ENCODE data around the gene CCDC90B. TPM values are rescaled to one million over a fixed set of nuclear protein-coding genes. Genes with fewer than 3 reads are reported as not detected.

CCDC90B gene
- total RNA-seq, 1 donor, result 60.8 TPM

DNA sequence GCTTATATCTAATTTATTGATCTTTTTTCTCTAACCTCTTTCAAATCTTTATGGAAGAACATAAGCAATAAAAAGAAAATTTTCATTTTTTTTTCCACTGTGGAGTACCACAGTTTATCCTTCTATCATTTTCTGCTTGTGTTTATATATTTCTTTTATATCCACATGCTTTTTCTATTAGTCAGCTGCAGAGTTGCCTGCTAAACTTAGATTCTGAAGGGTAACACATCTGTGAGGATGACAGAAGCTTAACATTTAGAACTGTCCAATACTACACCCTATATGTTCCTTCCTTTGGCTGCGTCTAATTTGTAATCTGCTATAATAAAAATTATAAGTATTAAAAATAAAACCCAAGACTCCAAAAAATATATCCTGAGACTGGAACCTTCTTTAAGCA is 20.8 kb downstream of the CCDC90B start:
- Histone ChIP-seq H3K4me1 (ENCODE audit: insufficient read depth, low read length) (peaks cover 3% of the 10 kb centered on the region), H2AFZ (ENCODE audit: low read length) (no peak overlapping the region), H3K27me3 (ENCODE audit: insufficient read depth, low read length) (no peaks in the 10 kb centered on the region), H3K4me3 (ENCODE audit: insufficient read depth, low read length) (no peak overlapping the region), H3K4me2 (ENCODE audit: insufficient read depth, low read length) (no peak overlapping the region), H3K9me3 (ENCODE audit: low read depth, low read length) (no peaks in the 10 kb centered on the region), H3K36me3 (ENCODE audit: insufficient read depth, low read length) (peaks cover 43% of the 10 kb centered on the region), H3K27ac (ENCODE audit: low read depth, low read length) (no peak overlapping the region), H3K79me2 (ENCODE audit: insufficient read depth, low read length) (peaks cover 4% of the 10 kb centered on the region), H4K20me1 (ENCODE audit: insufficient read depth, low read length) (no peaks in the 10 kb centered on the region)
- no peak for TF ChIP-seq CTCF (IDR thresholded peaks at IDR 0.05; ENCODE audit: extremely low read depth, low read depth, low read length)
- no peak for DNase-seq (ENCODE audit: insufficient read length, low spot score, missing footprints)

- Histone ChIP-seq H3K36me3 (ENCODE audit: insufficient read depth, low read length) (peaks cover 45% of the 10 kb centered on the region), H3K9me3 (ENCODE audit: low read depth, low read length) (no peaks in the 10 kb centered on the region), H4K20me1 (ENCODE audit: insufficient read depth, low read length) (no peaks in the 10 kb centered on the region), H3K27ac (ENCODE audit: low read depth, low read length) (no peak overlapping the region), H3K4me2 (ENCODE audit: insufficient read depth, low read length) (no peak overlapping the region), H2AFZ (ENCODE audit: low read length) (no peak overlapping the region), H3K4me3 (ENCODE audit: insufficient read depth, low read length) (no peak overlapping the region), H3K4me1 (ENCODE audit: insufficient read depth, low read length) (peaks cover 22% of the 10 kb centered on the region), H3K79me2 (ENCODE audit: insufficient read depth, low read length) (no peaks in the 10 kb centered on the region), H3K27me3 (ENCODE audit: insufficient read depth, low read length) (no peaks in the 10 kb centered on the region)
- no peak for DNase-seq (ENCODE audit: insufficient read length, low spot score, missing footprints)
- TF ChIP-seq CTCF (IDR thresholded peaks at IDR 0.05; ENCODE audit: extremely low read depth, low read depth, low read length), result no peak
Measured at GRCh38 chr11:83259559-83259958, 26.6 kb downstream of the CCDC90B start.

- H3K36me3 ChIP-seq (ENCODE audit: insufficient read depth, low read length), result peaks cover 29% of the 10 kb centered on the region
- H3K4me2 ChIP-seq (ENCODE audit: insufficient read depth, low read length), result peak overlapping the region; percentile 59
- H3K4me1 ChIP-seq (ENCODE audit: insufficient read depth, low read length), result peaks cover 22% of the 10 kb centered on the region
- no peaks in the 10 kb centered on the region for H3K27me3 ChIP-seq (ENCODE audit: insufficient read depth, low read length)
- no peak for TF ChIP-seq CTCF (IDR thresholded peaks at IDR 0.05; ENCODE audit: extremely low read depth, low read depth, low read length)
- H3K4me3 ChIP-seq (ENCODE audit: insufficient read depth, low read length), result no peak overlapping the region
- H3K9me3 ChIP-seq (ENCODE audit: low read depth, low read length), result no peaks in the 10 kb centered on the region
- peak overlapping the region; percentile 80 for H3K27ac ChIP-seq (ENCODE audit: low read depth, low read length)
- peak; percentile 53 for DNase-seq (ENCODE audit: insufficient read length, low spot score, missing footprints)
- H4K20me1 ChIP-seq (ENCODE audit: insufficient read depth, low read length), result no peaks in the 10 kb centered on the region
- no peaks in the 10 kb centered on the region for H3K79me2 ChIP-seq (ENCODE audit: insufficient read depth, low read length)
- no peak overlapping the region for H2AFZ ChIP-seq (ENCODE audit: low read length)
Measured at GRCh38 chr11:83257761-83258168, 28.4 kb downstream of the CCDC90B start.

GRCh38 chr11:83256602-83257340 is 29.4 kb downstream of the CCDC90B start:
- H4K20me1 ChIP-seq (ENCODE audit: insufficient read depth, low read length), result no peaks in the 10 kb centered on the region
- H3K4me3 ChIP-seq (ENCODE audit: insufficient read depth, low read length), result peak overlapping the region; percentile 19
- no peaks in the 10 kb centered on the region for H3K9me3 ChIP-seq (ENCODE audit: low read depth, low read length)
- no peaks in the 10 kb centered on the region for H3K27me3 ChIP-seq (ENCODE audit: insufficient read depth, low read length)
- H3K4me1 ChIP-seq (ENCODE audit: insufficient read depth, low read length), result peaks cover 22% of the 10 kb centered on the region
- no peak for DNase-seq (ENCODE audit: insufficient read length, low spot score, missing footprints)
- no peaks in the 10 kb centered on the region for H3K79me2 ChIP-seq (ENCODE audit: insufficient read depth, low read length)
- H3K36me3 ChIP-seq (ENCODE audit: insufficient read depth, low read length), result peaks cover 21% of the 10 kb centered on the region
- H3K4me2 ChIP-seq (ENCODE audit: insufficient read depth, low read length), result peak overlapping the region; percentile 59
- TF ChIP-seq CTCF (IDR thresholded peaks at IDR 0.05; ENCODE audit: extremely low read depth, low read depth, low read length), result no peak
- H3K27ac ChIP-seq (ENCODE audit: low read depth, low read length), result peak overlapping the region; percentile 80
- H2AFZ ChIP-seq (ENCODE audit: low read length), result no peak overlapping the region

Data from osteoblast (primary cell).